ENCODE results near the gene SUSD2. TPM values are rescaled to one million over a fixed set of nuclear protein-coding genes. Genes with fewer than 3 reads are reported as not detected.
"Not testable (repeated sequence)": the region's sequence is repeated elsewhere in the genome, so short reads cannot be mapped to it uniquely, and the experiment has no call there.

Gene SUSD2, protein sequence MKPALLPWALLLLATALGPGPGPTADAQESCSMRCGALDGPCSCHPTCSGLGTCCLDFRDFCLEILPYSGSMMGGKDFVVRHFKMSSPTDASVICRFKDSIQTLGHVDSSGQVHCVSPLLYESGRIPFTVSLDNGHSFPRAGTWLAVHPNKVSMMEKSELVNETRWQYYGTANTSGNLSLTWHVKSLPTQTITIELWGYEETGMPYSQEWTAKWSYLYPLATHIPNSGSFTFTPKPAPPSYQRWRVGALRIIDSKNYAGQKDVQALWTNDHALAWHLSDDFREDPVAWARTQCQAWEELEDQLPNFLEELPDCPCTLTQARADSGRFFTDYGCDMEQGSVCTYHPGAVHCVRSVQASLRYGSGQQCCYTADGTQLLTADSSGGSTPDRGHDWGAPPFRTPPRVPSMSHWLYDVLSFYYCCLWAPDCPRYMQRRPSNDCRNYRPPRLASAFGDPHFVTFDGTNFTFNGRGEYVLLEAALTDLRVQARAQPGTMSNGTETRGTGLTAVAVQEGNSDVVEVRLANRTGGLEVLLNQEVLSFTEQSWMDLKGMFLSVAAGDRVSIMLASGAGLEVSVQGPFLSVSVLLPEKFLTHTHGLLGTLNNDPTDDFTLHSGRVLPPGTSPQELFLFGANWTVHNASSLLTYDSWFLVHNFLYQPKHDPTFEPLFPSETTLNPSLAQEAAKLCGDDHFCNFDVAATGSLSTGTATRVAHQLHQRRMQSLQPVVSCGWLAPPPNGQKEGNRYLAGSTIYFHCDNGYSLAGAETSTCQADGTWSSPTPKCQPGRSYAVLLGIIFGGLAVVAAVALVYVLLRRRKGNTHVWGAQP
- 1 to 10 TPM in 2 of 3 donors, under 1 TPM in 1; 0.80 to 7.9 (median 5.6) TPM for total RNA-seq

DNA sequence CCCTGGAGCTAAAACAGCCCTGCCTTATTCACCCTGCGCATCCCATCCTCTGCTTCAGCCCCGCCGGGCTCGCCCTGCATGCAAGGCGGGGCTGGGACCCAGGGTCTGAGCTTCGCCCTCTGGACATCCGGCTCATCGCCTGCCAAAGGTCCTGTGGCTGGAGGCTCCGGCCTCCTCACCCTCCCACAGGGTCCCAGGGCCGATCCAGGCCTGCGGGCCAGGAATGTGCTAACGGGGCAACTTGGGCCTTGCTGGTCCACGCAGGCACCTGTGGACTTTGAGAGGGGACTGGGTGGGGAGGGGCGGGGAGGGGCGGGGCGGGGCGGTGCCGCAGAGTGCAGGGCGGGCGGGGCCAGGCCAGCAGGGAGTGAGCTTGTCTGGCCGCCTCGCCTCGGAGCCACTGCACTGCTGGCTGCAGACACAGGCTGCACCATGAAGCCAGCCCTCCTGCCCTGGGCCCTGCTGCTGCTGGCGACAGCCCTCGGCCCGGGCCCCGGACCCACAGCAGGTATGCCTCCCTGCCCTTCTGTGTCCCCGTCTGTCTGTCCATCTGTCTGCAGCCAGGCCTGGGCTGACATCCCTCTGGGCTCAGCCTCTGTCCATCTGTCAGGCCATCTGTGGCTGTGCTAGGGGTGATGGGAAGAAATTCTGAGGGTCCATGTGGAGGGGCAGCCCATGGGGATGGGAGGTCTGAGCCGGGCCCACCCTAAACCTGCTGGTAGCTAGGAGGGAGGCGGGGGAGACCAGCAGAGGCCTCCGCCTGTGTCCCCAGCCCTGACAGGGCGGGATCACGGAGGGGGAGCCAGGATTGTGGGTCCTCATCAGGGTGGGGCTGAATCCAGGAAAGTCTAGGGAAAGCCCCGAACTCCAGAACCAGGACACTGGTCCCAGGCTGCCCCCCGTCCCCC is at the start of gene SUSD2:
SUSD2 (plus strand) TSS at position 400 of the 908 bp plus-strand sequence; CDS start at position 433, 33 bp downstream.
- H3K27ac ChIP-seq: peak within 1 kb of the TSS; percentile 70 to 80
- peaks cover 9 to 25% of the 10 kb centered on the region in 2 donors for H3K4me1 ChIP-seq
- H3K9me3 ChIP-seq: no peaks in the 10 kb centered on the region
- no peak for TF ChIP-seq POLR2AphosphoS5 (IDR thresholded peaks at IDR 0.05)
- TF ChIP-seq, protein P1, sequence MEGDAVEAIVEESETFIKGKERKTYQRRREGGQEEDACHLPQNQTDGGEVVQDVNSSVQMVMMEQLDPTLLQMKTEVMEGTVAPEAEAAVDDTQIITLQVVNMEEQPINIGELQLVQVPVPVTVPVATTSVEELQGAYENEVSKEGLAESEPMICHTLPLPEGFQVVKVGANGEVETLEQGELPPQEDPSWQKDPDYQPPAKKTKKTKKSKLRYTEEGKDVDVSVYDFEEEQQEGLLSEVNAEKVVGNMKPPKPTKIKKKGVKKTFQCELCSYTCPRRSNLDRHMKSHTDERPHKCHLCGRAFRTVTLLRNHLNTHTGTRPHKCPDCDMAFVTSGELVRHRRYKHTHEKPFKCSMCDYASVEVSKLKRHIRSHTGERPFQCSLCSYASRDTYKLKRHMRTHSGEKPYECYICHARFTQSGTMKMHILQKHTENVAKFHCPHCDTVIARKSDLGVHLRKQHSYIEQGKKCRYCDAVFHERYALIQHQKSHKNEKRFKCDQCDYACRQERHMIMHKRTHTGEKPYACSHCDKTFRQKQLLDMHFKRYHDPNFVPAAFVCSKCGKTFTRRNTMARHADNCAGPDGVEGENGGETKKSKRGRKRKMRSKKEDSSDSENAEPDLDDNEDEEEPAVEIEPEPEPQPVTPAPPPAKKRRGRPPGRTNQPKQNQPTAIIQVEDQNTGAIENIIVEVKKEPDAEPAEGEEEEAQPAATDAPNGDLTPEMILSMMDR (IDR thresholded peaks at IDR 0.05): no peak
- no peak for TF ChIP-seq POLR2A (IDR thresholded peaks at IDR 0.05)
- H3K27me3 ChIP-seq: no peaks in the 10 kb centered on the region
- no peak for DNase-seq (ENCODE audit: low spot score in 2 of 2)
- H3K36me3 ChIP-seq: no peaks in the 10 kb centered on the region
- H3K4me3 ChIP-seq: peak within 1 kb of the TSS in 2 of 3 donors; percentile 35 to 54
- intact Hi-C loops (cut with DNase I; ENCODE audit: low total_unique reads): no loop called here

DNA sequence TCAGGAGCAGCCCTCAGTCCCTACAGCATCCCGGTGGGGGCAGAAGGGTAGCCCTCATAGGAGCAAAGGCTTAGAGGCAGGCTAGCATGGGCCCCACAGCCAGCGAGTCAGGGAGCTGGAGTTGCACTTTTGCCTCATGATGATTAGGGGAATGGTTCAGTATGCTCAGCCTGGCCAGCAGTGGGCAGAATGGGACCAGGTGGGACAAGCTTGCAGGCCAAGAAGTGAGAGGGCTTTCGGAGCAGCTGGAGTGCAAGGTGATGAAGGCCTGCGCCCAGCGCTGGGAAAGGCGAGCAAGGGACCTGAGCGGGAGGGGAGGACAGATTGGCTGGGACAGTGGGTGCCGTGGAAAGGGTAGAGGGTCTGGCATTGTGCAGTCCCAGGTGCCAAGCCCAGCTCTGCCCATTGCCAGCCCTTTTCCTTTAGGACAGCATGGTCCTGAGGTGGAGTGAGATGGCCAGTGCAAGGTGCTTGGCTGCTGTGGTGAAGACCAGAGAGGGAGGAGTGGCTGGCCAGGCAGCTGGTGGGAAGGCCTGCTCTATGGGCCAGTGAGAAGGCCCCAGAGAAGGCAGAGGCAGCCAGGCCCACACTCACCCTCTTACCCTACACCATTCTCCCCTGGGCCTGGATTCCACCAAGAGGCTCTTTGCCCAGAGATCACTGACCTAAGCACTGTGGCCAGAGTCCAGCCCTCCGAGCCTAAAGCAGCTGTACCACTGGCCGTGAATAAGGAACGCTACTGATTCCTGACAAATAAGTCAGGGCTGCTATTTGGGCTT is 47.9 kb upstream of the SUSD2 start:
- DNase-seq (ENCODE audit: low spot score in 2 of 2): no peak
- Histone ChIP-seq H3K27me3 (no peaks in the 10 kb centered on the region), H3K36me3 (no peaks in the 10 kb centered on the region), H3K4me1 (no peaks in the 10 kb centered on the region), H3K9me3 (no peaks in the 10 kb centered on the region), H3K27ac (peak overlapping the region in 1 of 2 donors; percentile 66), H3K4me3 (no peak overlapping the region)
- intact Hi-C loops (cut with DNase I; ENCODE audit: low total_unique reads): no loop called here
- TF ChIP-seq POLR2A (IDR thresholded peaks at IDR 0.05) (no peak), POLR2AphosphoS5 (IDR thresholded peaks at IDR 0.05) (no peak)
- TF ChIP-seq, protein P1 (IDR thresholded peaks at IDR 0.05): no peak

DNA sequence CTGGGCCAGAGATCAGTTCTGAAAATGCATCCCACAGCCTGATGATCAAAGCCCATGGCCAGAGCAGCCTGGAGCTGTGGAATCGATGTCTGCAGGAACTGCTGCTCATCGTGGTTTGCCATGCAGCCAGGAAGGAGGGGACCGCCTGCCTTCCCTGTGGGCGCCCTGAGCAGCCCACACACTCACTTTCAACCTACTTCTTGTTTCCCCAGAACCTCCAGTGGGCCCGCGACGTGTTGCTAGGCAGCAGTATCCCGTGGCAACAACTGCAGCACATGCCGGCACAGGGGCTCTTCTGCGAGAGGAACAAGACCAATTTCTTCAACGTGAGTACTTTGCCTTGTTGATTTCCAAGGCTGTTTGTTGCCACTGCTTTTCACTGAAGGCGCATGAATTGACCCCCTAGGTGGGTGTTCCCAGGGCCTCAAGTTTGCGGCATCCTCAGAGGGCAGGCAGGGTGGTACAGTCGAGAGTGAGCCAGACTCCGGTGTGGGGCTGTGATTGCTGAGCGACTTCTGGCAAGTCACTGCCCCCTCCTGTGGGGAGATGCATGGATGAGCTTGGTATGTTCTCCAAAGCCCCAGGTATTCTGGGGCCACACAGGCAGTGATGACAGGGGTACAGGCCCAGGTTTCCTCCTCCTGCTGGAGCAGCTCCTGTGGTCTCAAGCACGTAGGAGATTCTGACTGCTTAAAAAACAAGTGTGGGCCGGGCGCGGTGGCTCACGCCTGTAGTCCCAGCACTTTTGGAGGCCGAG is 47.0 kb upstream of the SUSD2 start:
- Histone ChIP-seq H3K4me3 (no peak overlapping the region), H3K36me3 (no peaks in the 10 kb centered on the region), H3K27me3 (no peaks in the 10 kb centered on the region), H3K9me3 (no peaks in the 10 kb centered on the region), H3K27ac (peak overlapping the region in 1 of 2 donors; percentile 66), H3K4me1 (no peaks in the 10 kb centered on the region)
- DNase-seq (ENCODE audit: low spot score in 2 of 2): no peak
- TF ChIP-seq POLR2A (IDR thresholded peaks at IDR 0.05): no peak
- TF ChIP-seq POLR2AphosphoS5 (IDR thresholded peaks at IDR 0.05): no peak
- TF ChIP-seq, protein P1 (IDR thresholded peaks at IDR 0.05): no peak
- intact Hi-C loops (cut with DNase I; ENCODE audit: low total_unique reads): no loop called here

DNA sequence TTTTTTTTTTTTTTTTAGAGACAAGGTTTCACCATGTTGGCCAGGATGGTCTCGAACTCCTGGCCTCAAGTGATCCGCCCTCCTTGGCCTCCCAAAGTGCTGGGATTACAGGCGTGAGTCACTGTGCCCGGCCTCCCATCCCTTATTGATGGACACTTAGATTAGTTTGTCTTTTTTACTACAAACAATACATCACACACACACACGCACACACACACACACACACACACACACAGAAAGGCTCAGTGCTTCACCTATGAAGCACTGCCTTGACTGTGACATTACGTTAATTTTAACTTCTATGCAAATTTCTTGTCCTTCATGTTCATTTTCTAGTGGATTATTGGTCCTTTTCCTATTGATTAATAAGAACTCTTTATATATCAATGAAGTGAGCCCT is 44.8 kb upstream of the SUSD2 start:
- H3K36me3 ChIP-seq; H3K4me1 ChIP-seq; H3K27ac ChIP-seq; H3K27me3 ChIP-seq; H3K9me3 ChIP-seq; DNase-seq (ENCODE audit: low spot score in 2 of 2); H3K4me3 ChIP-seq; intact Hi-C loops (cut with DNase I; ENCODE audit: low total_unique reads): not testable (repeated sequence)
